Gastroesophageal sphincter (tissue), 4 donors: Measurements from ENCODE around the gene CPT1A. TPM values are rescaled to one million over a fixed set of nuclear protein-coding genes. Genes with fewer than 3 reads are reported as not detected.
"Not testable (repeated sequence)": the region's sequence is repeated elsewhere in the genome, so short reads cannot be mapped to it uniquely, and the experiment has no call there.

Experiments
- ATAC-seq: fragments of 150-250 bp; one replicate; pipeline ENCODE4 v1.9.1; 2016; ENCODE audit warnings: mild to moderate bottlenecking, moderate library complexity
- H3K27ac ChIP-seq, 4 donors: fragments of 200-600 bp; sonication (generic) in 3 of 4; 1 replicate in 3 of 4; 2 replicates in 1 of 4; pipeline ENCODE4 v1.5.1; 2016 to 2019
- H3K27me3 ChIP-seq: fragments of 200-600 bp; sonication (generic); one replicate; pipeline ENCODE4 v1.5.1; 2019
- H3K36me3 ChIP-seq, 2 donors: fragments of 200-600 bp; sonication (generic); one replicate each; pipeline ENCODE4 v1.5.1; 2019; ENCODE audit warnings: control low read depth in 1 of 2
- H3K4me1 ChIP-seq, 3 donors: fragments of 200-600 bp; sonication (generic); 1 replicate in 2 of 3; 2 replicates in 1 of 3; pipeline ENCODE4 v1.5.1; 2016 to 2019; ENCODE audit warnings: control low read depth in 2 of 3
- H3K4me3 ChIP-seq, 2 donors: fragments of 200-600 bp; sonication (generic); one replicate each; pipeline ENCODE4 v1.5.1; 2019; ENCODE audit warnings: mild to moderate bottlenecking in 1 of 2, moderate library complexity in 1 of 2
- H3K9me3 ChIP-seq, 3 donors: fragments of 200-600 bp; sonication (generic); one replicate each; pipeline ENCODE4 v1.5.1; 2017 to 2019; ENCODE audit warnings: control low read depth in 2 of 3
- CTCF ChIP-seq, 4 experiments: fragments of 200-600 bp in 2 of 4; fragments of 450-650 bp in 2 of 4; sonication (generic) in 1 of 4; IDR thresholded peaks; one replicate each; pipeline ENCODE4 v1.5.1; 2017 to 2019; ENCODE audit warnings: antibody characterized with exemption in 4 of 4, mild to moderate bottlenecking in 2 of 4, moderate library complexity in 2 of 4
- EP300 ChIP-seq: sonication (generic); formaldehyde crosslinking; IDR thresholded peaks from one replicate; pipeline ENCODE4 v1.6.1; 2017; ENCODE audit warnings: antibody characterized with exemption, mild to moderate bottlenecking
- POLR2A ChIP-seq, 2 donors: fragments of 450-650 bp; IDR thresholded peaks; one replicate each; pipeline ENCODE4 v1.6.1; 2017; ENCODE audit warnings: antibody characterized with exemption in 2 of 2, mild to moderate bottlenecking in 2 of 2, moderate library complexity in 1 of 2
- POLR2AphosphoS5 ChIP-seq: sonication (generic); formaldehyde crosslinking; IDR thresholded peaks from one replicate; pipeline ENCODE4 v1.6.1; 2017; ENCODE audit warnings: antibody characterized with exemption
- WGBS, 2 donors: methylation state at CpG; one replicate each; pipeline ENCODE4 v1.1.5; 2018; ENCODE audit warnings: low coverage in 1 of 2; 5-methylcytosine and 5-hydroxymethylcytosine counted together
- total RNA-seq, 4 donors: library from RNA; depleted of rRNA; stranded (reverse); fragments of >200 nt; gene quantifications; one replicate each; pipeline ENCODE4 v1.1.0, GENCODE V29; 2016

The CPT1A gene
- total RNA-seq, 4 donors from 2014 or later: 33.4 to 103 (median 74.7) TPM

DNA sequence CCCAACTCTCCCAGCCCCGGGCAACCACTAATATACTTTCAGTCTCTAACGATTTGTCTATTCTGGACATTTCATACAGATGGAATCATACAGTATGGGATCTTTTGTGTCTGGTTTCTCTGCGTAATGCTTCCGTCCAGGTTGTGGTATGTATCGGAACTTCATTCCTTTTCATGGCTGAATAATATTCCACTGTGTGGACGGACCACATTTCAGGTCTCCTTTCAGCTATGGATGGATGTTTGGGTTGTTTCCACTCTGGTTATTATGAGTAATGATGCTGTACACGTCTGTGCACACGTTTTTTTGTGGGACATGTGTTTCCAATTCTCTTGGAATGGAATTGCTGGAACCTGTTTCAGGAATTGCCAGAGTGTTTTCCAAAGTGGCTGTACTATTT is 17.4 kb upstream of the CPT1A start:
- no peak for ATAC-seq
- peaks cover 9% of the 10 kb centered on the region for H3K27me3 ChIP-seq
- TF ChIP-seq CTCF (IDR thresholded peaks at IDR 0.05) (no peak), POLR2A (IDR thresholded peaks at IDR 0.05) (no peak), EP300 (no peak), POLR2AphosphoS5 (no peak)
- H3K4me1 ChIP-seq: peaks cover 0 to 31% (median 4%) of the 10 kb centered on the region in 3 donors
- H3K36me3 ChIP-seq: no peaks in the 10 kb centered on the region
- no peaks in the 10 kb centered on the region for H3K9me3 ChIP-seq
- no peak overlapping the region for H3K4me3 ChIP-seq
- WGBS, 2 donors: 76 to 82% methylated on average over 8 of the region's 8 CpGs
- no peak overlapping the region for H3K27ac ChIP-seq

DNA sequence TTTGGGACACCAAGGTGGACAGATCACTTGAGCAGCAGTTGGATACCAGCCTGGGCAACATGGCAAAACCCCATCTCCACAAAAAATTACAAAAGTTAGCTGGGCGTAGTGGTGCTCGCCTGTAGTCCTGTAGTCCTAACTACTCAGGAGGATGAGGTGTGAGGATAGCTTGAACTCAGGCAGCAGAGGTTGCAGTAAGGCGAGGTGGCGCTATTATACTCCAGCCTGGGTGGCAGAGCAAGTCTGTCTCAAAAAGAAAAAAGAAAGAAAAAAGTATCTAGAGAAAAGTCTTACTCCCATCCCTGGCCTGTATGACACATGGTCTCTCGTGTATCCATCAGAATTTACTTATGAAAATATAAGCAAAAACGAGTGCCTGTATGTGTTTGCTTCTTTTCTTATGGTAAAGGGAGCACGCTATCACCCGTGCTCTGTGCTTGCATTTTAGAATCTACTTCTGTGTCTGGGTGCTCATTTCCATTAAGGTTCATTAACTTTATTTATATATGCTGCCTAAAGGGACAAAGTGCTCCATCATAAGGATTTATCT is 15.4 kb upstream of the CPT1A start:
- Histone ChIP-seq H3K4me3 (no peak overlapping the region), H3K27me3 (peaks cover 27% of the 10 kb centered on the region), H3K27ac (peak overlapping the region in 3 of 4 donors; percentile 68 to 81 (median 74)), H3K36me3 (no peaks in the 10 kb centered on the region), H3K9me3 (no peaks in the 10 kb centered on the region), H3K4me1 (peaks cover 0 to 33% (median 4%) of the 10 kb centered on the region in 3 donors)
- WGBS, 2 donors: 42 to 71% methylated on average over 8 of the region's 8 CpGs
- no peak for ATAC-seq
- TF ChIP-seq POLR2AphosphoS5 (no peak), CTCF (IDR thresholded peaks at IDR 0.05) (no peak), EP300 (no peak), POLR2A (IDR thresholded peaks at IDR 0.05) (no peak)

GRCh38 chr11:68856425-68857030 is 14.8 kb upstream of the CPT1A start:
- not testable (repeated sequence) for H3K4me3 ChIP-seq, ATAC-seq, H3K36me3 ChIP-seq, H3K9me3 ChIP-seq
- Histone ChIP-seq H3K4me1 (peaks cover 0 to 33% (median 4%) of the 10 kb centered on the region in 3 donors), H3K27ac (peak overlapping the region in 3 of 4 donors; percentile 68 to 81 (median 74)), H3K27me3 (peaks cover 27% of the 10 kb centered on the region)
- WGBS, 2 donors: 71 to 87% methylated on average over 8 to 17 of the region's 21 CpGs

GRCh38 chr11:68855205-68855981 is 13.7 kb upstream of the CPT1A start:
- WGBS, 2 donors: 43 to 54% methylated on average over 5 of the region's 62 CpGs
- H3K9me3 ChIP-seq: no peaks in the 10 kb centered on the region
- H3K36me3 ChIP-seq: no peaks in the 10 kb centered on the region
- H3K27me3 ChIP-seq: peaks cover 27% of the 10 kb centered on the region
- H3K4me3 ChIP-seq: peak overlapping the region; percentile 8 to 51
- peak overlapping the region in 3 of 4 donors; percentile 68 to 74 (median 70) for H3K27ac ChIP-seq
- TF ChIP-seq EP300 (no peak), CTCF (IDR thresholded peaks at IDR 0.05) (peak in 2 of 4 experiments; percentile 23 to 39)
- peak; percentile 72 for ATAC-seq
- H3K4me1 ChIP-seq: peaks cover 0 to 33% (median 4%) of the 10 kb centered on the region in 3 donors

DNA sequence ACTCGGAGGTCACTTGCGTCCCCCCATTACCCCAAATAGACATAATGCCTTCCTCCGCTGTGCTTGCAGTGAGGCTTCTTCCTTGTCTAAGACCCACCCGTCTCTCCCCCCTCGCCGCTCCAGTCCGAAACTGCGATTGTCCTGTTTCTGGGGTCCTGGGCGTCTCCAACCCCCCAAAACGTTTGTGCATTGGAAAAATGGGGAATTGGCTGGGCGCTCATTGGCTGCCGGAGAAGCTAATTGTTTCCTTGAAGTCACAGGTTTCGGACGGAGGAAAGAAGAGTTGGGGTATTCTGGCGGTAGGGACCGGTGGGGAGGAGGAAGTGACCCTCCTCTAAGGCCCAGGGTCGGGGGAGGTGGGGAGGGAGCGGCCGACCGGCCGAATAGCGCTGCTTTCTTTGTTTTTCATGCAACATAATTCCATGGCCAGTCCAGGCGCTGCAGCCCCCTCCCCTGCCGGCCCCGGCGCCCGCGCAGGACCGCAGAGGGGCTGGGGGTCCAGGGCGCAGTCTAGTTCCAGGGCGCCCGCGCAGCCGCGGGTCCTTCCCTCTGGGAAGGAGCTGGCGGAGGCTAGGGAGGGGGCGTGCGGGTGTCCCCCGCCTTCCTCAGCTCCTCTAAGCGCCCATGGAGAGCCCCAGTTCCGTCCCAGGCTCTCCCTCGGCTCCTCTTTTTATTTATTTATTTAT is 12.7 kb upstream of the CPT1A start:
- H3K27me3 ChIP-seq: peaks cover 27% of the 10 kb centered on the region
- WGBS, 2 donors: 8 to 33% methylated on average over 14 to 25 of the region's 42 CpGs
- H3K4me3 ChIP-seq: peak overlapping the region in 1 of 2 donors; percentile 51

More for the DNA sequence above, 12.7 kb upstream of the CPT1A start:
- no peaks in the 10 kb centered on the region for H3K9me3 ChIP-seq
- ATAC-seq: no peak
- H3K27ac ChIP-seq: peak overlapping the region in 1 of 4 donors; percentile 74
- H3K4me1 ChIP-seq: peaks cover 0 to 33% (median 4%) of the 10 kb centered on the region in 3 donors
- H3K36me3 ChIP-seq: no peaks in the 10 kb centered on the region
- TF ChIP-seq CTCF (IDR thresholded peaks at IDR 0.05) (no peak), POLR2AphosphoS5 (no peak)
